ENCODE measurements around the gene SZRD1. TPM values are rescaled to one million over a fixed set of nuclear protein-coding genes. Genes with fewer than 3 reads are reported as not detected.
A peak's percentile ranks its signal among the peaks of the same experiment; 100 is the strongest.

The SZRD1 gene
- total RNA-seq, 1 experiment from 2014 or later = 113 TPM

DNA sequence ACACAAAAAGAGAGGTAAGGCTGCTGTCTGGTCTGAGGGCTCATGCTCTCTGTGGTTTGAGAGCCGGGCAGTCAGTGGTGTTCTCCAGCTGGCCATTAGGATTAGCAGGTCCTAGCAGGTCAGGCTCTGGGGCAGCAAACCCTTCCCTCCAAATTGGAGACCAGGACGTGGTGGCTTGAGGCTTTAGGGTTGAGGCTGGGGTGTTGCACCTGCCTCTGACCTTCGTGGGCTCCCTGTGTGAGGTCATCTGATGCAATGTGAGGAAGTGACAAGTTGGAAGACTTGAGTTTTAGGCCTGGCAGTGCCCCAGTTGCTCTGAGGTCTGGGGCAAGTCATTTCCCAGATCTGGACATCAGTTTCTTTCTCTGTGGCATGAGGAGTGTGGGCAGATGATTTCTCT is 24.4 kb downstream of the SZRD1 start (continued):
- TF ChIP-seq, protein P1, sequence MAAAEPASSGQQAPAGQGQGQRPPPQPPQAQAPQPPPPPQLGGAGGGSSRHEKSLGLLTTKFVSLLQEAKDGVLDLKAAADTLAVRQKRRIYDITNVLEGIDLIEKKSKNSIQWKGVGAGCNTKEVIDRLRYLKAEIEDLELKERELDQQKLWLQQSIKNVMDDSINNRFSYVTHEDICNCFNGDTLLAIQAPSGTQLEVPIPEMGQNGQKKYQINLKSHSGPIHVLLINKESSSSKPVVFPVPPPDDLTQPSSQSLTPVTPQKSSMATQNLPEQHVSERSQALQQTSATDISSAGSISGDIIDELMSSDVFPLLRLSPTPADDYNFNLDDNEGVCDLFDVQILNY (CRISPR knock-in tag; IDR thresholded peaks at IDR 0.05) = no peak
- TF ChIP-seq, protein P2, sequence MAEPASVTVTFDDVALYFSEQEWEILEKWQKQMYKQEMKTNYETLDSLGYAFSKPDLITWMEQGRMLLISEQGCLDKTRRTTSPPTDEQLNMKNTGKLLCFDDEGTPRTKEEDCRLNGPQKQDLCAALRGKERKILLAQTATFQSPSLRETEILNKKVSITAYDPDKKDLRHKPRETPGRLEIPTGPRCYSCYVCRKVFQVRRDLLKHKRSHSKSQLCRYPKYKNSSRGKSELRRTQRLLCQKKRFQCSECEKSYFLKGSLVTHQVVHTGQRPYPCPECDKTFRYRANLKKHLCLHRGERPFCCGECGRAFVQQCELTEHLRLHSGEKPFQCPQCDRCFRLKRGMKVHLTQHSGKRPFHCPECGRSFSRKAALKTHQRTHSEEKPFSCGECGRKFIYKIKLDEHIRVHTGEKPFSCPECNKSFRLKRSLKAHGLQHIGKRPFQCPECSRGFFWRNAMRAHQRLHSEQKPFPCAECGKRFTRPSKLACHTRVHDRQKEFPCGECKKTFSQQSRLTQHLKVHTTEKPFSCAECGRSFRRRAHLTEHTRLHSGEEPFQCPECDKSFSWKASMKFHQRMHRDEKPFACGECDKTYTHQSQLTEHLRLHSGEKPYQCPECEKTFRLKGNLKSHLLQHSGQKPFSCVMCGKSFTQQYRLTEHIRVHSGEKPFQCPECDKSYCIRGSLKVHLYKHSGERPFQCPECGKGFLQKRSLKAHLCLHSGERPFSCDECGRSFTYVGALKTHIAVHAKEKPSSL (CRISPR knock-in tag; conservative IDR thresholded peaks at IDR 0.05) = no peak
- TF ChIP-seq, protein P3, sequence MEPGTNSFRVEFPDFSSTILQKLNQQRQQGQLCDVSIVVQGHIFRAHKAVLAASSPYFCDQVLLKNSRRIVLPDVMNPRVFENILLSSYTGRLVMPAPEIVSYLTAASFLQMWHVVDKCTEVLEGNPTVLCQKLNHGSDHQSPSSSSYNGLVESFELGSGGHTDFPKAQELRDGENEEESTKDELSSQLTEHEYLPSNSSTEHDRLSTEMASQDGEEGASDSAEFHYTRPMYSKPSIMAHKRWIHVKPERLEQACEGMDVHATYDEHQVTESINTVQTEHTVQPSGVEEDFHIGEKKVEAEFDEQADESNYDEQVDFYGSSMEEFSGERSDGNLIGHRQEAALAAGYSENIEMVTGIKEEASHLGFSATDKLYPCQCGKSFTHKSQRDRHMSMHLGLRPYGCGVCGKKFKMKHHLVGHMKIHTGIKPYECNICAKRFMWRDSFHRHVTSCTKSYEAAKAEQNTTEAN (CRISPR knock-in tag; IDR thresholded peaks at IDR 0.05) = no peak
- TF ChIP-seq, protein P4, sequence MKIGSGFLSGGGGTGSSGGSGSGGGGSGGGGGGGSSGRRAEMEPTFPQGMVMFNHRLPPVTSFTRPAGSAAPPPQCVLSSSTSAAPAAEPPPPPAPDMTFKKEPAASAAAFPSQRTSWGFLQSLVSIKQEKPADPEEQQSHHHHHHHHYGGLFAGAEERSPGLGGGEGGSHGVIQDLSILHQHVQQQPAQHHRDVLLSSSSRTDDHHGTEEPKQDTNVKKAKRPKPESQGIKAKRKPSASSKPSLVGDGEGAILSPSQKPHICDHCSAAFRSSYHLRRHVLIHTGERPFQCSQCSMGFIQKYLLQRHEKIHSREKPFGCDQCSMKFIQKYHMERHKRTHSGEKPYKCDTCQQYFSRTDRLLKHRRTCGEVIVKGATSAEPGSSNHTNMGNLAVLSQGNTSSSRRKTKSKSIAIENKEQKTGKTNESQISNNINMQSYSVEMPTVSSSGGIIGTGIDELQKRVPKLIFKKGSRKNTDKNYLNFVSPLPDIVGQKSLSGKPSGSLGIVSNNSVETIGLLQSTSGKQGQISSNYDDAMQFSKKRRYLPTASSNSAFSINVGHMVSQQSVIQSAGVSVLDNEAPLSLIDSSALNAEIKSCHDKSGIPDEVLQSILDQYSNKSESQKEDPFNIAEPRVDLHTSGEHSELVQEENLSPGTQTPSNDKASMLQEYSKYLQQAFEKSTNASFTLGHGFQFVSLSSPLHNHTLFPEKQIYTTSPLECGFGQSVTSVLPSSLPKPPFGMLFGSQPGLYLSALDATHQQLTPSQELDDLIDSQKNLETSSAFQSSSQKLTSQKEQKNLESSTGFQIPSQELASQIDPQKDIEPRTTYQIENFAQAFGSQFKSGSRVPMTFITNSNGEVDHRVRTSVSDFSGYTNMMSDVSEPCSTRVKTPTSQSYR (CRISPR knock-in tag; IDR thresholded peaks at IDR 0.05) = no peak
- no peak for TF ChIP-seq SOX15 (CRISPR knock-in tag; IDR thresholded peaks at IDR 0.05)
- TF ChIP-seq ZNF219 (CRISPR knock-in tag; IDR thresholded peaks at IDR 0.05; ENCODE audit: borderline replicate concordance) = no peak
- TF ChIP-seq IRF2 (CRISPR knock-in tag; IDR thresholded peaks at IDR 0.05; ENCODE audit: borderline replicate concordance, low read depth) = no peak
- TF ChIP-seq, protein P5, sequence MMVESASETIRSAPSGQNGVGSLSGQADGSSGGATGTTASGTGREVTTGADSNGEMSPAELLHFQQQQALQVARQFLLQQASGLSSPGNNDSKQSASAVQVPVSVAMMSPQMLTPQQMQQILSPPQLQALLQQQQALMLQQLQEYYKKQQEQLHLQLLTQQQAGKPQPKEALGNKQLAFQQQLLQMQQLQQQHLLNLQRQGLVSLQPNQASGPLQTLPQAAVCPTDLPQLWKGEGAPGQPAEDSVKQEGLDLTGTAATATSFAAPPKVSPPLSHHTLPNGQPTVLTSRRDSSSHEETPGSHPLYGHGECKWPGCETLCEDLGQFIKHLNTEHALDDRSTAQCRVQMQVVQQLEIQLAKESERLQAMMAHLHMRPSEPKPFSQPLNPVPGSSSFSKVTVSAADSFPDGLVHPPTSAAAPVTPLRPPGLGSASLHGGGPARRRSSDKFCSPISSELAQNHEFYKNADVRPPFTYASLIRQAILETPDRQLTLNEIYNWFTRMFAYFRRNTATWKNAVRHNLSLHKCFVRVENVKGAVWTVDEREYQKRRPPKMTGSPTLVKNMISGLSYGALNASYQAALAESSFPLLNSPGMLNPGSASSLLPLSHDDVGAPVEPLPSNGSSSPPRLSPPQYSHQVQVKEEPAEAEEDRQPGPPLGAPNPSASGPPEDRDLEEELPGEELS (CRISPR knock-in tag; IDR thresholded peaks at IDR 0.05) = no peak
- TF ChIP-seq, protein P6, sequence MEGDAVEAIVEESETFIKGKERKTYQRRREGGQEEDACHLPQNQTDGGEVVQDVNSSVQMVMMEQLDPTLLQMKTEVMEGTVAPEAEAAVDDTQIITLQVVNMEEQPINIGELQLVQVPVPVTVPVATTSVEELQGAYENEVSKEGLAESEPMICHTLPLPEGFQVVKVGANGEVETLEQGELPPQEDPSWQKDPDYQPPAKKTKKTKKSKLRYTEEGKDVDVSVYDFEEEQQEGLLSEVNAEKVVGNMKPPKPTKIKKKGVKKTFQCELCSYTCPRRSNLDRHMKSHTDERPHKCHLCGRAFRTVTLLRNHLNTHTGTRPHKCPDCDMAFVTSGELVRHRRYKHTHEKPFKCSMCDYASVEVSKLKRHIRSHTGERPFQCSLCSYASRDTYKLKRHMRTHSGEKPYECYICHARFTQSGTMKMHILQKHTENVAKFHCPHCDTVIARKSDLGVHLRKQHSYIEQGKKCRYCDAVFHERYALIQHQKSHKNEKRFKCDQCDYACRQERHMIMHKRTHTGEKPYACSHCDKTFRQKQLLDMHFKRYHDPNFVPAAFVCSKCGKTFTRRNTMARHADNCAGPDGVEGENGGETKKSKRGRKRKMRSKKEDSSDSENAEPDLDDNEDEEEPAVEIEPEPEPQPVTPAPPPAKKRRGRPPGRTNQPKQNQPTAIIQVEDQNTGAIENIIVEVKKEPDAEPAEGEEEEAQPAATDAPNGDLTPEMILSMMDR (IDR thresholded peaks at IDR 0.05) = no peak
- no peak for TF ChIP-seq ZNF138 (CRISPR knock-in tag; conservative IDR thresholded peaks at IDR 0.05)

DNA sequence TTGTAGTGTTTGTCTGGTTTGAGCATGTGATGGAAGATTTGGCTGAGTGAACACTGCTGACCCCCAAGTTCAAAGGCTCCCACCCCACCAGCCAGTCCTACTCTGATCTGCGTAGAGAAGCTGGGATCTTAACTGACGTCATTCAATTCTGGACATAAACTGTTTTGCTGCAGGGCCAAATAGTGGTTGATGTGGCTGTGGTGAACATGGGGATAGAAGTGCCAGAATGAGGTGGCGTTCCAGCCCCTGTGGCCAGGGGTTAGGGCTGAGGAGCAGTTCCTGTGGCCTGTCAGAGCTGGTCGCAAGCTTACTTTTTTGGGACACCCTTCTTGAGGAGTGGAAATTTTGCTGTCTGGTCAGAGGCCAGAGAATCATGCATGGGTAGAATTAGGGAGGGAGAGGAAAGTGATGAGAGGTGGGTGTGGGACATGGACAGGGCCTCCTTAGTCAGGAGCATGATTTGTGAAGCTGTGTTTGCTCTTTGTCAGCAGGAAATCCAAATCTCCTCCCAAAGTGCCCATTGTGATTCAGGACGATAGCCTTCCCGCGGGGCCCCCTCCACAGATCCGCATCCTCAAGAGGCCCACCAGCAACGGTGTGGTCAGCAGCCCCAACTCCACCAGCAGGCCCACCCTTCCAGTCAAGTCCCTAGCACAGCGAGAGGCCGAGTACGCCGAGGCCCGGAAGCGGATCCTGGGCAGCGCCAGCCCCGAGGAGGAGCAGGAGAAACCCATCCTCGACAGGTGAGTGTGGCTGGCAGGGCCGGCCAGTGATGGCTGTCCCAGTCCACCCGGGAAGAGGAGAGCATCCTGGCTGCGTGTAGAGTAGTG is 25.9 kb downstream of the SZRD1 start:
- POLR2A ChIA-PET = interaction anchor here (0.5 to 0.7 kb wide), 2 partner anchors 31 to 277 kb away, joined by 4 to 5 read pairs; no protein-coding TSS in a partner anchor
- CTCF ChIA-PET = interaction anchor here (1.0 to 1.3 kb wide), 4 partner anchors 32 to 228 kb away, joined by 3 to 4 read pairs (median 3); partner anchors contain the start of gene NECAP2
- peaks cover 26% of the 10 kb centered on the region for H3K36me3 Mint-ChIP-seq
- TF ChIP-seq GRHL2 (CRISPR knock-in tag; IDR thresholded peaks at IDR 0.05; ENCODE audit: insufficient replicate concordance, severe bottlenecking) = no peak
- peaks cover 43% of the 10 kb centered on the region for H3K4me1 Mint-ChIP-seq
- ATAC-seq = no peak; the same call in 1 of the 2 replicates
- H3K4me3 Mint-ChIP-seq = no peak overlapping the region; the same call in 1 of the 2 replicates
- H3K27ac Mint-ChIP-seq = peak overlapping the region; percentile 62
- no peak for DNase-seq (ENCODE audit: low spot score)
- H3K9me3 Mint-ChIP-seq = no peaks in the 10 kb centered on the region
- no peaks in the 10 kb centered on the region; the same call in 1 of the 2 replicates for H3K27me3 Mint-ChIP-seq (ENCODE audit: low read depth)

Measured in WTC11 (cell line).